IMR-90 (cell line): ENCODE data around the gene ARMH1. TPM values are rescaled to one million over a fixed set of nuclear protein-coding genes. Genes with fewer than 3 reads are reported as not detected.

Experiments used
- ATAC-seq: fragments of 200-7000 bp; cut with Tn5 transposase; 2 replicates; pipeline ENCODE4 v1.9.1; 2020; ENCODE audit warnings: low read depth, mild to moderate bottlenecking, moderate library complexity
- BruUV-seq: library from RNA; stranded (reverse); fragments of 400-500 nt; replicated peaks from 2 replicates; lab custom pipeline; 2021; lab: Mats Ljungman, UMichigan
- CTCF ChIA-PET: fragments of 300-600 bp; formaldehyde crosslinking; extraction: SDS; loops from one replicate; lab custom pipeline; 2021; ENCODE audit warnings: antibody characterized with exemption; lab: Yijun Ruan, JAX
- POLR2A ChIA-PET: fragments of 300-600 bp; sonication (Branson Sonifier 250); formaldehyde crosslinking; loops from one replicate; lab custom pipeline; 2022; ENCODE audit warnings: antibody characterized with exemption; ENCODE audit not compliant: unreplicated experiment; lab: Charles Lee
- DNase-seq: peaks from one replicate; pipeline ENCODE4 v3.0.0; 2013
- H2AFZ ChIP-seq: replicated peaks from 2 replicates; pipeline ENCODE3; 2013; ENCODE audit warnings: low read length, mild to moderate bottlenecking; ENCODE audit not compliant: poor library complexity
- H2AK5ac ChIP-seq: 2 replicates; pipeline ENCODE4 v1.6.1; 2013; ENCODE audit warnings: low read depth, low read length, inconsistent platforms
- H2AK9ac ChIP-seq: replicated peaks from 2 replicates; pipeline ENCODE3; 2013; ENCODE audit warnings: mild to moderate bottlenecking, low read depth, low read length, moderate library complexity; ENCODE audit not compliant: poor library complexity
- H2BK120ac ChIP-seq: 2 replicates; pipeline ENCODE4 v1.6.1; 2013; ENCODE audit warnings: low read depth, low read length, inconsistent platforms
- H2BK15ac ChIP-seq: 3 replicates; pipeline ENCODE4 v1.6.1; 2013; ENCODE audit warnings: low read depth, low read length, inconsistent platforms
- H2BK20ac ChIP-seq: 2 replicates; pipeline ENCODE4 v1.6.1; 2013; ENCODE audit warnings: low read depth, mild to moderate bottlenecking, inconsistent platforms, low read length, moderate library complexity
- H2BK5ac ChIP-seq: 2 replicates; pipeline ENCODE4 v1.6.1; 2013; ENCODE audit warnings: mild to moderate bottlenecking, low read depth, low read length, inconsistent platforms; ENCODE audit not compliant: poor library complexity, severe bottlenecking
- H3K14ac ChIP-seq: replicated peaks from 2 replicates; pipeline ENCODE4 v1.6.1; 2013; ENCODE audit warnings: low read depth, low read length, inconsistent platforms
- H3K18ac ChIP-seq: 2 replicates; pipeline ENCODE4 v1.6.1; 2013; ENCODE audit warnings: low read depth, low read length, control low read depth
- H3K23ac ChIP-seq: 2 replicates; pipeline ENCODE4 v1.6.1; 2013; ENCODE audit warnings: low read depth, low read length, inconsistent platforms
- H3K27ac ChIP-seq: 2 replicates; pipeline ENCODE4 v1.5.1; 2013; ENCODE audit warnings: mild to moderate bottlenecking, control low read depth, low read length; ENCODE audit not compliant: insufficient read depth
- H3K27me3 ChIP-seq: 2 replicates; pipeline ENCODE4 v1.6.1; 2013; ENCODE audit warnings: low read length; ENCODE audit not compliant: control insufficient read depth, insufficient read depth
- H3K36me3 ChIP-seq: 2 replicates; pipeline ENCODE4 v1.6.1; 2013; ENCODE audit warnings: low read length, mixed read lengths; ENCODE audit not compliant: control insufficient read depth, insufficient read depth
- H3K4ac ChIP-seq: 2 replicates; pipeline ENCODE4 v1.6.1; 2013; ENCODE audit warnings: low read depth, low read length, inconsistent platforms
- H3K4me1 ChIP-seq: 2 replicates; pipeline ENCODE4 v1.6.1; 2013; ENCODE audit warnings: low read length, mixed read lengths; ENCODE audit not compliant: control insufficient read depth, insufficient read depth
- H3K4me2 ChIP-seq: 2 replicates; pipeline ENCODE4 v1.6.1; 2013; ENCODE audit warnings: low read depth, mild to moderate bottlenecking, control low read depth, low read length, moderate library complexity
- H3K4me3 ChIP-seq: 2 replicates; pipeline ENCODE4 v1.5.1; 2013; ENCODE audit warnings: low read depth, mild to moderate bottlenecking, control low read depth, low read length, moderate library complexity; ENCODE audit not compliant: insufficient read depth
- H3K56ac ChIP-seq: 2 replicates; pipeline ENCODE4 v1.6.1; 2013; ENCODE audit warnings: low read length, inconsistent platforms; ENCODE audit not compliant: insufficient read depth; ENCODE audit errors: extremely low read depth
- H3K79me1 ChIP-seq, 2 experiments: 2 replicates each; pipeline ENCODE4 v1.6.1; 2013; ENCODE audit warnings: low read length in 2 of 2, inconsistent platforms in 1 of 2, low read depth in 1 of 2
- H3K9ac ChIP-seq: 2 replicates; pipeline ENCODE4 v1.6.1; 2013; ENCODE audit warnings: low read depth, low read length, control low read depth
- H3K9me1 ChIP-seq: 2 replicates; pipeline ENCODE4 v1.6.1; 2013; ENCODE audit warnings: low read length, inconsistent platforms; ENCODE audit not compliant: insufficient read depth
- H3K9me3 ChIP-seq: 2 replicates; pipeline ENCODE4 v1.6.1; 2013; ENCODE audit warnings: low read length; ENCODE audit not compliant: control insufficient read depth, insufficient read depth
- H4K20me1 ChIP-seq: 2 replicates; pipeline ENCODE4 v1.6.1; 2013; ENCODE audit warnings: low read length, inconsistent platforms; ENCODE audit not compliant: insufficient read depth
- H4K5ac ChIP-seq: 2 replicates; pipeline ENCODE4 v1.6.1; 2013; ENCODE audit warnings: mild to moderate bottlenecking, low read depth, low read length, control low read depth
- H4K8ac ChIP-seq, 2 experiments: 2 replicates each; pipeline ENCODE4 v1.6.1; 2013; ENCODE audit warnings: low read depth in 2 of 2, low read length in 2 of 2, control low read depth in 1 of 2, inconsistent platforms in 1 of 2
- H4K91ac ChIP-seq: 2 replicates; pipeline ENCODE4 v1.6.1; 2013; ENCODE audit warnings: low read depth, low read length, inconsistent platforms; ENCODE audit not compliant: insufficient read depth
- BHLHE40 ChIP-seq: fragments of 150-350 bp; IDR thresholded peaks from 2 replicates; pipeline ENCODE4 v1.6.1; 2016; ENCODE audit warnings: mild to moderate bottlenecking, low read depth, low read length
- CEBPB ChIP-seq: IDR thresholded peaks from 2 replicates; pipeline ENCODE4 v1.6.1; 2012; ENCODE audit warnings: low read depth, low read length, improper control_type of control experiment
- CHD1 ChIP-seq: IDR thresholded peaks from 2 replicates; pipeline ENCODE4 v1.6.1; 2012; ENCODE audit warnings: low read depth, low read length, improper control_type of control experiment
- MAFK ChIP-seq: IDR thresholded peaks from 2 replicates; pipeline ENCODE4 v1.6.1; 2012; ENCODE audit warnings: low read depth, low read length, improper control_type of control experiment
- MXI1 ChIP-seq: IDR thresholded peaks from 2 replicates; pipeline ENCODE4 v1.6.1; 2012; ENCODE audit warnings: low read depth, mild to moderate bottlenecking, low read length, moderate library complexity, borderline replicate concordance
- NFE2L2 ChIP-seq: fragments of 150-350 bp; IDR thresholded peaks from 2 replicates; pipeline ENCODE4 v1.6.1; 2016; ENCODE audit warnings: low read depth, mild to moderate bottlenecking, low read length
- POLR2A ChIP-seq: IDR thresholded peaks from 2 replicates; pipeline ENCODE4 v1.6.1; 2012; ENCODE audit warnings: mild to moderate bottlenecking, low read depth, low read length
- RAD21 ChIP-seq: IDR thresholded peaks from 2 replicates; pipeline ENCODE4 v1.6.1; 2012; ENCODE audit warnings: low read length, improper control_type of control experiment
- RCOR1 ChIP-seq: IDR thresholded peaks from 2 replicates; pipeline ENCODE4 v1.6.1; 2012; ENCODE audit warnings: mild to moderate bottlenecking, low read length, improper control_type of control experiment; ENCODE audit not compliant: insufficient replicate concordance
- RFX5 ChIP-seq: IDR thresholded peaks from 2 replicates; pipeline ENCODE4 v1.8.0; 2012; ENCODE audit warnings: low read depth, mild to moderate bottlenecking, low read length, moderate library complexity
- SMC3 ChIP-seq: fragments of 150-350 bp; IDR thresholded peaks from 2 replicates; pipeline ENCODE4 v1.6.1; 2016; ENCODE audit warnings: low read depth, mild to moderate bottlenecking, antibody characterized with exemption, low read length, moderate library complexity
- WGBS, 2 experiments: methylation state at CpG; one replicate each; pipeline versions ENCODE4 v1.1.5 to v1.1.7; 2013; ENCODE audit warnings: missing lambda C conversion rate in 2 of 2; ENCODE audit not compliant: insufficient read length in 1 of 2; ENCODE audit errors: extremely low coverage in 2 of 2; 5-methylcytosine and 5-hydroxymethylcytosine counted together
- dilution Hi-C: fragments of 300-500 bp; cut with HindIII; formaldehyde crosslinking; loops from one replicate; pipeline ENCODE4 v1.14.3; 2018; ENCODE audit warnings: low sequenced_read_pairs; ENCODE audit not compliant: unreplicated experiment
- in situ Hi-C: fragments of 300-500 bp; cut with MboI; formaldehyde crosslinking; loops from 3 replicates; pipeline ENCODE4 v1.14.3; 2019; ENCODE audit warnings: low sequenced_read_pairs, inconsistent platforms, mixed read lengths
- intact Hi-C: fragments of 100-400 bp; cut with micrococcal nuclease; formaldehyde crosslinking; loops from 2 replicates; pipeline ENCODE4 v1.10.0; 2022
- polyA plus RNA-seq, 3 experiments: library from polyadenylated mRNA; depleted of rRNA; stranded (reverse); fragments of >200 nt; gene quantifications; 2 replicates each; pipeline ENCODE4 v1.2.3, GENCODE V29; 2012; ENCODE audit warnings: low replicate concordance in 1 of 3
- total RNA-seq: library from RNA; depleted of rRNA; stranded (reverse); fragments of >200 nt; gene quantifications from 2 replicates; pipeline ENCODE4 v1.2.3, GENCODE V29; 2012
- TF ChIP-seq, protein P1 (sequence below): fragments of 150-350 bp; IDR thresholded peaks from 2 replicates; pipeline ENCODE4 v1.6.1; 2017; ENCODE audit warnings: mild to moderate bottlenecking, antibody characterized with exemption, low read length, low read depth
- TF ChIP-seq, protein P2 (sequence below): conservative IDR thresholded peaks from 2 replicates; pipeline ENCODE4 v1.5.1; 2012; ENCODE audit warnings: mild to moderate bottlenecking, low read depth, low read length, improper control_type of control experiment

Gene ARMH1
- total and polyA plus RNA-seq, 2 of the 4 experiments (the other 2 are of a cell fraction), result 0.36 to 0.72 TPM

DNA sequence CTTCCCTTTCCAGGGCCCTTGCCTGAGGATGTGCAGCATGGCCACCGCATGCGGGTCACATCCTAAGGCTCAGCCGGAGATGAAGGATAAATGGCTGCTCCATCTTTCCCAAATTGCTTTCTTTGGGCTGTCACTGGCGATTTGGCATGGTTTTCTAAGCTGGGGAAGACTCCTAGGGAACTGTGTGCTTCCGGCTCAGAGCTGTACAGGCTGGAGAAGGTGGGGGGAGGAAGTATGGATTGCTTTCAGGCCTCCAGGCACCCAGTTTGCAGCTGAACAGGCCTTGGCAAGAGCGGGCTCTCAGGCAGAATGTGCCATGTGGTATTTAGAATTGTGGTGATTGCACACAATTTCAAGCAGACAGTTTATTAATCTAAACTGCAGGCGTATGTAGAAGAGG, 49.2 kb upstream of the ARMH1 start:
- in situ Hi-C loops, result no loop called here
- H2AK9ac ChIP-seq, result no peak overlapping the region

More for the DNA sequence above, 49.2 kb upstream of the ARMH1 start:
- Histone ChIP-seq H3K4me2 (no peak overlapping the region), H4K5ac (no peak overlapping the region), H3K79me1 (no peaks in the 10 kb centered on the region), H3K27me3 (no peaks in the 10 kb centered on the region; the same call in 1 of the 2 replicates), H3K18ac (no peak overlapping the region), H2BK15ac (no peak overlapping the region), H2BK120ac (no peak overlapping the region), H3K9me1 (peaks cover 19% of the 10 kb centered on the region), H4K20me1 (peaks cover 7% of the 10 kb centered on the region; the same call in 1 of the 2 replicates), H3K4me1 (peaks cover 13% of the 10 kb centered on the region), H3K9me3 (no peaks in the 10 kb centered on the region), H3K56ac (no peak overlapping the region), H3K4ac (no peak overlapping the region), H3K23ac (no peak overlapping the region), H3K36me3 (no peaks in the 10 kb centered on the region), H2BK20ac (no peak overlapping the region), H3K14ac (no peak overlapping the region), H4K8ac (no peak overlapping the region), H2BK5ac (no peak overlapping the region), H3K9ac (no peak overlapping the region), H3K27ac (no peak overlapping the region), H2AK5ac (no peak overlapping the region), H2AFZ (no peak overlapping the region), H3K4me3 (no peak overlapping the region), H4K91ac (no peak overlapping the region)
- 94% methylated on average over 4 of the region's 7 CpGs; no CpG with 5 or more reads in 1 of the 2 experiments for WGBS, 2 experiments
- dilution Hi-C loops, result no loop called here
- ChIA-PET POLR2A (no interaction called here), CTCF (no interaction called here)
- TF ChIP-seq RFX5 (no peak), MAFK (no peak), MXI1 (no peak), POLR2A (no peak), RAD21 (no peak), CHD1 (no peak), NFE2L2 (no peak), BHLHE40 (no peak), CEBPB (no peak), SMC3 (no peak), RCOR1 (no peak)
- TF ChIP-seq, protein P1, sequence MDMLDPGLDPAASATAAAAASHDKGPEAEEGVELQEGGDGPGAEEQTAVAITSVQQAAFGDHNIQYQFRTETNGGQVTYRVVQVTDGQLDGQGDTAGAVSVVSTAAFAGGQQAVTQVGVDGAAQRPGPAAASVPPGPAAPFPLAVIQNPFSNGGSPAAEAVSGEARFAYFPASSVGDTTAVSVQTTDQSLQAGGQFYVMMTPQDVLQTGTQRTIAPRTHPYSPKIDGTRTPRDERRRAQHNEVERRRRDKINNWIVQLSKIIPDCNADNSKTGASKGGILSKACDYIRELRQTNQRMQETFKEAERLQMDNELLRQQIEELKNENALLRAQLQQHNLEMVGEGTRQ, result no peak
- TF ChIP-seq, protein P2, sequence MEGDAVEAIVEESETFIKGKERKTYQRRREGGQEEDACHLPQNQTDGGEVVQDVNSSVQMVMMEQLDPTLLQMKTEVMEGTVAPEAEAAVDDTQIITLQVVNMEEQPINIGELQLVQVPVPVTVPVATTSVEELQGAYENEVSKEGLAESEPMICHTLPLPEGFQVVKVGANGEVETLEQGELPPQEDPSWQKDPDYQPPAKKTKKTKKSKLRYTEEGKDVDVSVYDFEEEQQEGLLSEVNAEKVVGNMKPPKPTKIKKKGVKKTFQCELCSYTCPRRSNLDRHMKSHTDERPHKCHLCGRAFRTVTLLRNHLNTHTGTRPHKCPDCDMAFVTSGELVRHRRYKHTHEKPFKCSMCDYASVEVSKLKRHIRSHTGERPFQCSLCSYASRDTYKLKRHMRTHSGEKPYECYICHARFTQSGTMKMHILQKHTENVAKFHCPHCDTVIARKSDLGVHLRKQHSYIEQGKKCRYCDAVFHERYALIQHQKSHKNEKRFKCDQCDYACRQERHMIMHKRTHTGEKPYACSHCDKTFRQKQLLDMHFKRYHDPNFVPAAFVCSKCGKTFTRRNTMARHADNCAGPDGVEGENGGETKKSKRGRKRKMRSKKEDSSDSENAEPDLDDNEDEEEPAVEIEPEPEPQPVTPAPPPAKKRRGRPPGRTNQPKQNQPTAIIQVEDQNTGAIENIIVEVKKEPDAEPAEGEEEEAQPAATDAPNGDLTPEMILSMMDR, result no peak
- BruUV-seq, result no TSS peak
- DNase-seq (no peak), ATAC-seq (no peak)
- intact Hi-C loops, result no loop called here
